ENCODE measurements around the gene TTYH3. TPM values are rescaled to one million over a fixed set of nuclear protein-coding genes. Genes with fewer than 3 reads are reported as not detected.

Gene TTYH3
- total and polyA plus RNA-seq, 2 of the 13 experiments (the other 11 are each of a cell fraction or from before 2014, with no cell fraction given): 26.3 to 50.0 TPM

- TF ChIP-seq TEF (CRISPR knock-in tag; IDR thresholded peaks at IDR 0.05) (peak; percentile 35; the same call in 1 of the 2 replicates), MIER2 (CRISPR knock-in tag; IDR thresholded peaks at IDR 0.05) (no peak; the same call in 1 of the 2 replicates), RBM39 (IDR thresholded peaks at IDR 0.05; ENCODE audit: low read depth, low read length, poor library complexity, severe bottlenecking) (no peak), NFIB (CRISPR knock-in tag; IDR thresholded peaks at IDR 0.05; ENCODE audit: borderline replicate concordance) (no peak), SMYD3 (CRISPR knock-in tag; IDR thresholded peaks at IDR 0.05) (no peak), ZC3H13 (CRISPR knock-in tag; IDR thresholded peaks at IDR 0.05) (peak; percentile 97), ZNF253 (CRISPR knock-in tag; IDR thresholded peaks at IDR 0.05; ENCODE audit: borderline replicate concordance) (peak; percentile 95; the same call in 1 of the 2 replicates), CERS6 (CRISPR knock-in tag; IDR thresholded peaks at IDR 0.05) (peak; percentile 71; the same call in 1 of the 2 replicates), ZFP91 (CRISPR knock-in tag; IDR thresholded peaks at IDR 0.05; ENCODE audit: borderline replicate concordance) (peak; percentile 88), NRL (CRISPR knock-in tag; IDR thresholded peaks at IDR 0.05; ENCODE audit: borderline replicate concordance) (peak; percentile 96), BCL6 (CRISPR knock-in tag; IDR thresholded peaks at IDR 0.05) (peak; percentile 94), ZNF607 (CRISPR knock-in tag; IDR thresholded peaks at IDR 0.05; ENCODE audit: borderline replicate concordance) (peak; percentile 83), TERF1 (CRISPR knock-in tag; IDR thresholded peaks at IDR 0.05) (no peak), CBFB (CRISPR knock-in tag; IDR thresholded peaks at IDR 0.05) (peak; percentile 79), MAZ (IDR thresholded peaks at IDR 0.05; ENCODE audit: borderline replicate concordance, low read depth, low read length) (0 out of 2 replicates have a peak, but pooled peaks have one; percentile 30), MAZ (CRISPR knock-in tag; IDR thresholded peaks at IDR 0.05; ENCODE audit: low read depth) (peak; percentile 93), ZNF251 (CRISPR knock-in tag; IDR thresholded peaks at IDR 0.05) (0 out of 2 replicates have a peak, but pooled peaks have one; percentile 81), E2F5 (CRISPR knock-in tag; conservative IDR thresholded peaks at IDR 0.05) (no peak)
These were observed 31.5 kb downstream of the TTYH3 start (continued) for GRCh38 chr7:2663121-2663886.

Data from HepG2 (cell line).